Progenitor cell of endocrine pancreas (in vitro differentiated cells): ENCODE data around the gene IPCEF1. TPM values are rescaled to one million over a fixed set of nuclear protein-coding genes. Genes with fewer than 3 reads are reported as not detected.

ENCODE experiments used
- DNase-seq: peaks from one replicate; pipeline ENCODE4 v3.0.0; 2021; ENCODE audit warnings: low spot score; ENCODE audit not compliant: unreplicated experiment
- H3K27ac Mint-ChIP-seq: 2 replicates; pipeline ENCODE4 v1.8.0; 2021; ENCODE audit warnings: mild to moderate bottlenecking, moderate library complexity, mixed read lengths
- H3K27me3 Mint-ChIP-seq: 2 replicates; pipeline ENCODE4 v1.8.0; 2021; ENCODE audit warnings: mixed read lengths
- H3K36me3 Mint-ChIP-seq: 2 replicates; pipeline ENCODE4 v1.8.0; 2022; ENCODE audit warnings: mixed read lengths; ENCODE audit not compliant: insufficient read depth
- H3K4me1 Mint-ChIP-seq: 2 replicates; pipeline ENCODE4 v1.8.0; 2021; ENCODE audit warnings: low read depth, mixed read lengths
- H3K4me3 Mint-ChIP-seq: 2 replicates; pipeline ENCODE4 v1.8.0; 2021; ENCODE audit warnings: low read depth, mild to moderate bottlenecking, moderate library complexity, mixed read lengths
- H3K9me3 Mint-ChIP-seq: 2 replicates; pipeline ENCODE4 v1.8.0; 2021; ENCODE audit warnings: low read depth, mixed read lengths
- CTCF ChIP-seq: fragments of 200-600 bp; sonication (generic); IDR thresholded peaks from one replicate; pipeline ENCODE4 v1.5.0; 2021; ENCODE audit warnings: antibody characterized with exemption, mild to moderate bottlenecking; ENCODE audit not compliant: unreplicated experiment
- total RNA-seq: library from RNA; stranded (reverse); gene quantifications from 2 replicates; pipeline ENCODE4 v1.2.1, GENCODE V29; 2021

The IPCEF1 gene
- total RNA-seq, 1 donor from 2014 or later: 0.77 TPM

- Mint-ChIP-seq H3K27me3 (no peaks in the 10 kb centered on the region), H3K4me3 (no peak overlapping the region), H3K36me3 (no peaks in the 10 kb centered on the region), H3K9me3 (peaks cover 5% of the 10 kb centered on the region), H3K27ac (peak overlapping the region; percentile 16), H3K4me1 (peaks cover 1% of the 10 kb centered on the region)
- no peak for TF ChIP-seq CTCF
- DNase-seq: no peak
Measured at GRCh38 chr6:154123155-154123956, 233.2 kb downstream of the IPCEF1 start.

GRCh38 chr6:154122195-154122925 is 234.2 kb downstream of the IPCEF1 start:
- TF ChIP-seq CTCF: no peak
- Mint-ChIP-seq H3K4me1 (peaks cover 1% of the 10 kb centered on the region), H3K36me3 (no peaks in the 10 kb centered on the region), H3K4me3 (no peak overlapping the region), H3K27ac (no peak overlapping the region), H3K27me3 (no peaks in the 10 kb centered on the region), H3K9me3 (peaks cover 5% of the 10 kb centered on the region)
- no peak for DNase-seq

GRCh38 chr6:154117485-154117884 is 239.1 kb downstream of the IPCEF1 start:
- peaks cover under 1% of the 10 kb centered on the region for H3K9me3 Mint-ChIP-seq
- no peak overlapping the region for H3K4me3 Mint-ChIP-seq
- DNase-seq: no peak
- H3K27ac Mint-ChIP-seq: no peak overlapping the region
- H3K36me3 Mint-ChIP-seq: no peaks in the 10 kb centered on the region
- TF ChIP-seq CTCF: no peak
- H3K27me3 Mint-ChIP-seq: no peaks in the 10 kb centered on the region
- H3K4me1 Mint-ChIP-seq: no peaks in the 10 kb centered on the region

GRCh38 chr6:154113392-154113791 is 243.2 kb downstream of the IPCEF1 start:
- DNase-seq: no peak
- no peak overlapping the region for H3K27ac Mint-ChIP-seq
- no peaks in the 10 kb centered on the region for H3K4me1 Mint-ChIP-seq
- no peaks in the 10 kb centered on the region for H3K9me3 Mint-ChIP-seq
- H3K36me3 Mint-ChIP-seq: no peaks in the 10 kb centered on the region
- H3K27me3 Mint-ChIP-seq: no peaks in the 10 kb centered on the region
- TF ChIP-seq CTCF: no peak
- no peak overlapping the region for H3K4me3 Mint-ChIP-seq

- Mint-ChIP-seq H3K9me3 (no peaks in the 10 kb centered on the region), H3K27me3 (no peaks in the 10 kb centered on the region), H3K36me3 (no peaks in the 10 kb centered on the region), H3K4me1 (no peaks in the 10 kb centered on the region), H3K4me3 (no peak overlapping the region), H3K27ac (no peak overlapping the region)
- no peak for TF ChIP-seq CTCF
- DNase-seq: no peak
Measured at GRCh38 chr6:154112181-154112809, 244.3 kb downstream of the IPCEF1 start.
